Ovary (tissue), 3 donors: ENCODE data around the gene THEM4.

Source experiments
- CTCF ChIP-seq, 3 donors: fragments of 450-650 bp in 2 of 3; fragments of 200-600 bp in 1 of 3; IDR thresholded peaks; one replicate each; pipeline versions ENCODE4 v1.5.1 to v1.8.0; 2016 to 2022; ENCODE audit warnings: antibody characterized with exemption in 3 of 3, mild to moderate bottlenecking in 1 of 3
- EP300 ChIP-seq: sonication (generic); formaldehyde crosslinking; IDR thresholded peaks from one replicate; pipeline ENCODE4 v1.6.1; 2017; ENCODE audit warnings: antibody characterized with exemption
- donor health status: DM: no; HTN: no; CAD: no.

GRCh38 chr1:151953409-151954094 is 44.2 kb upstream of the THEM4 start:
- no peak for TF ChIP-seq CTCF (IDR thresholded peaks at IDR 0.05)
- no peak for TF ChIP-seq EP300
